IPS DF 4.7 (cell line): Measurements from ENCODE around the gene SAG.

Experiments used
- DNase-seq: peaks from one replicate; pipeline ENCODE4 v3.0.0-alpha.2; 2013; ENCODE audit warnings: low spot score; ENCODE audit errors: extremely low read depth

The SAG gene

GRCh38 chr2:233307565-233307964 lies at the start of gene SAG:
SAG (plus strand) TSS chr2:233307816; CDS start chr2:233309190, 1,374 bp downstream.
- DNase-seq: no peak

- no peak for DNase-seq
These were observed 49.4 kb upstream of the SAG start for GRCh38 chr2:233258211-233258610.

GRCh38 chr2:233259730-233260129 lies 47.9 kb upstream of the SAG start:
- no peak for DNase-seq

GRCh38 chr2:233260661-233261060 lies 47.0 kb upstream of the SAG start:
- DNase-seq: no peak

DNA sequence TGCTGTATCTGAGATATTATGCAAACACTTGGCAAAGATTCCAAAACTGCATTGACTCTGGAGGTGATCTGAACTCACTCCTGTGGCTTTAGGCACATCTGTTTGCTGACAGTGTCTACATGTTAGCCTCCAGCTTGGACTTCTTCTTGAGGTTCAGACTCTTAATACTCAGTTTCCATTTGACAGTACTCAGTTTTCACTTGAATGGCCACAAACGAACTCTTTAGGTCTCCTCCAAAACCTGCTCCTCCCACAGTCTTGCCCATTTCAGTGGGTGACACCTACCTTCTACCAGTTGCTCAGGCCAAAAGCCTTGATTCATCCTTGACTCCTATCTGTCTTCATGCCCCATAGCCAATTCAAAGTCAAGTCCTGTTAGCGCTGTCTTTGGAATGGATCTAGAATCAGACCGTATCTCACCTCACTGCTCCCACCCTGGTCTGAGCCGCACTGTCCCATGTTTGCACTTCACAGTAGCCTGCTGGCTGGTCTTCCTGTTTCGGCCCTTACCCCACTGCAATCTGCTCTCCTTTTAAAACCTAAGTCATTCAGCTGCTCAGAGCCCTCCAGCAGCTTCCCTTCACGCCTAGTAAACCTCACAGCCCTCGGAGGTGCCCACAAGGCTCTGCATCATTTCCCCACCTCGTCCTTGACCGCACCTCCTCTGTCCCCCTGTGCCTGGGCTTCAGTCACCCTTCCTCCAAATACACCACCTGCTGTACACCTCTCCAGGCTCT lies 45.6 kb upstream of the SAG start:
- no peak for DNase-seq

GRCh38 chr2:233262562-233262961 lies 45.1 kb upstream of the SAG start:
- no peak for DNase-seq

DNA sequence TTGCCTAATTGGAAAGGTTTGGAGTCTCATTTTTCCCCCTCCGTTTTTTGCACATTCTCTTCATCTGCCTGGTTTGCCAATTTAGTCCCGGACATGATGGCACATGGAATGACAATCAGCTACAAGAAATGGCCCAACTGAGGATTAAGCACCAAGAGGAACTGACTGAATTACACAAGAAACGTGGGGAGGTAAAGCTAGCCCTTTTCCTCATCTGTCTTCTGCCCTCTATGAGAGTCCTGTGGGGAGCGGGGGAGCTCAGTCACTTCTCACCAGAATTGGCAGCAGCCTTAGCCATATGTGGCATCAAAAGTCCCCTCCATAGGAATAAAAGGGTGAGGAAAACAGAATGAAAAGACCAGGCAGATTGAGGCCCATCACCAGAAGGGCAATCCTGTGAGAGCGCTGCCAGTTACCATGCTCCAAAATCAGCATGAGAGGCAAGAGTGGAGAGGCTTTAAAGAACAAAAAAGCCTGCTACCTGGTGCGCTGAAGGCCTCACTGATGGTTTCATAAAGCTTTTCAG lies 44.5 kb upstream of the SAG start:
- DNase-seq: no peak

DNA sequence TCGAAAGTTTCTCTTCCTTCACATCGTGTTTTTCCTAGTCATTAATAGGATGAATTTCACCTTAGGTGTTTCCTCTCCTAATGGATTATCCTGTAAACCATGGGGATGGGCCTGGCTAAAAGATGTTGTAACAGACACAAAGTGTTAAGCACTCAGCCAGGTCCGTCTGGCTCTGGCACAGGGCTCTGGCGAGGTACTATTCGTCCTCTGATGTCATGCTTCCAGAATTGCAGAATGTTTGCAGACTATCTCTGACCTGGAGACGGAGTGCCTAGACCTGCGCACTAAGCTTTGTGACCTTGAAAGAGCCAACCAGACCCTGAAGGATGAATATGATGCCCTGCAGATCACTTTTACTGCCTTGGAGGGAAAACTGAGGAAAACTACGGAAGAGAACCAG lies 42.9 kb upstream of the SAG start:
- DNase-seq: no peak

- DNase-seq: no peak
These were observed 41.7 kb upstream of the SAG start for GRCh38 chr2:233265899-233266431.

DNA sequence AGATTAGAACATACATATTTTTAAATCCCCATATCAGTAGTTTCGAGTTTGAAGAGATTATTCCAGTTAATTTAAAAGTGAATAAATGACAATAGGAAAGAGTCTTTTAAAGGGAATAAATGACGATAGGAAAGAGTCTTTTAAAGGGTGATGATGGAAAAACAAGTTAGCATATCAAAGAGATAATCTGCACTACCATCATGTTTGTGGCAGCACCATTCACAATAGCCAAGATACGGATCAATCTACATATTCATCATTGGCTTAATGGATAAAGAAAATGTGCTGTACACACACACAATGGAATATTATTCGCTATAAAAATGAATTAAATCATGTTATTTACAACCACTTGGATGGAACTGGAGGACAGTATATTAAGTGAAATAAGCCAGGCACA lies 41.1 kb upstream of the SAG start:
- no peak for DNase-seq

GRCh38 chr2:233267516-233268245 lies 39.9 kb upstream of the SAG start:
- DNase-seq: no peak

DNA sequence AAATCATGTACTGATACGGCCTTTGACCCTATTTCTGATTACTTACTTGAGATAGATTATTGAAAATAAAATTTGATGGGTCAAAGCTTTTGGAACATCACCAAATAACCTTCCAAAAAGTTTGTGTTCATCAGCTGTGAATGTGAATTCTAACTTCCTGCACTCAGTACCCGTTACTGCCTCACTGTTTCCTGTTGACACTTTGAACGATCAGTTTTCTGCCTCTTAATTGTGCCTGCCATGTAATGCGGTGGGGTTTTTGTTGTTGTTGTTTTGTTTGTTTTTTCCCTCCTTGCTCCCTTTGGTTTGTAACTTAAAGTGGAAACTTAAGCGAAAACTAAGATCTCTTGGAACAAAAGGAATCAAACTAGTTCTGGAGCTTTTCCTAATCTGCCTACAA lies 37.2 kb upstream of the SAG start:
- no peak for DNase-seq

DNA sequence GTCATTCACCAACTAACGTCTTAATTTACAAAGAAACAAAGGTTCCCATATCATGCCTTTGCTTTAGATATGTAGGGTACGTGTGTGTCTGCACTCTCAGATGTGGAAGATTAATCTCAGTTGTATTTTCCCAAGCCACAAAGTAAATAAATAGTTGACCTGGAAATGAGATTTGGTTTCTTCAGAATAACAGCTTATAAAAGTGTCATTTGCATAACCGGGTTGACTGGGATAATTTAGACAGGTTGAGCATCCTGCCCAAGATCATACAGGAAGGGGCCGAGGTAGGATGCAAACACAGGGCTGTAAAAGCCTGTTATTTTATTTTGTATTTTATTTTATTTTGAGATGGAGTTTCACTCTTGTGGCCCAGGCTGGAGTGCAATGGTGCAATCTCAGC lies 36.7 kb upstream of the SAG start:
- no peak for DNase-seq

DNA sequence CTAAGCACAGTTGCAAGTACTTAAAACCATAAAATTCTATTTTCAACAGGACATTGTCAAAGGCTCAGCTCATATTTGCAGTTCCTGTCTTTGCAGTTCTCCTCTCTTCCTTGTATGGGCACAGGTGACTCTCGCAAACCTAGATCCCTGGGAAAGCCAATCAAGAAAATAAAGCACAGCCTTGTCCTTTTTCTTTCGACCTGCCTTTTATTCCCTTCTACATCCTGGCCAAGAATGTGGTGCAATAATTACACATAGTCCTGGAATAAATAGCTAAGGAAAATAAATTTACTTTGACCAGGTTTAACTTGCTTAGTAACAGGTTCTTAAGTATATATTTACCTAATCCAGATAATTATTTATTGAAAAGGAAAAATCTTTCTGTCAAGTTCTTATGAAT lies 35.9 kb upstream of the SAG start:
- DNase-seq: no peak

- no peak for DNase-seq
These were observed 34.5 kb upstream of the SAG start for GRCh38 chr2:233273120-233273519.

DNA sequence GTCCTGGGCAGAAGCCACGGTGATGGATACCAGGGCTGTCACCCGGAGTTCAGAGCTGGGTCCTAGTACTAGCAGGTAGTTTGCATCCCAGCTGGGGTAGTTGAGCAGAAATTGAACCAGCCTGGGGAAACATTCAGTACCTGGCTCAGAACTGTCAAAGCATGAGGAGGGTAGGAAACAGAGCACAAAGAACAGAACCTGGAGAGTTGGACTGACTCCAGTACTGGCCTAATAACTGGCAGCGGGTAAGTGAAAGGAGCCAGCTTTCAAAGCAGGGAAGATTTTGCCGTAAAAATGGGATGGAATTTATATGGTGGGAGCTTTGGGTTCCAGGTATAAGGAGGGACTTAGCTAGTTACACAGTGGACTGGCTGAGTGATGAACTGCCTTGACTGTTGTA lies 32.4 kb upstream of the SAG start:
- DNase-seq: no peak

GRCh38 chr2:233278921-233279320 lies 28.7 kb upstream of the SAG start:
- DNase-seq: no peak

DNA sequence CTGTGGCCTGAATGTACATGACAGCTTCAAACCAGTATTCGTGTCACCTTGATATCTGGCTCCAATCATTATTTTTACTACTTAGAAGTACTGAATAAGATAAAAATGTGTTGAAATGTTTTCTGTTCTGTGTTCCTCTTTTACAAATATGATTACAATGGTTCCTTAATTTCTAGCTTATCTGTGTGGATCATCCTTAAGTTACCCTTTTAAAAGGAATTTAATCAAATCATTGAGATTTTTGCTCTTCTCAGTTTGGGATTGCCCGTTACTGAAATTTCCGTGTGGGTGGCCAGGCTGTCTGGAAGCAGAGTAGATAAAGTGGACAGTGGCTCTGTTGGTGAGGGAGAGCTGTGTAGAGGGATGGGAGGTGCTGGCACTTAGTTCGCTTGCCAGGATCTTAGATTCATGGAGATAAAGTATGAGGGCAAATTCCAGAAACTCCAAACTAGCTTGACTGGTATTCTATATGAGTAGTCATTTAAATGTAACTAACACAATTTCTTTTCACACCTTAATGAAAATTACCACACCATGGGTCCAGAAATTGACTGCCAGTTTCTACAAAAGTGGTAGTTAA lies 27.4 kb upstream of the SAG start:
- DNase-seq: no peak

- DNase-seq: no peak
These were observed 26.1 kb upstream of the SAG start for GRCh38 chr2:233281553-233281952.

DNA sequence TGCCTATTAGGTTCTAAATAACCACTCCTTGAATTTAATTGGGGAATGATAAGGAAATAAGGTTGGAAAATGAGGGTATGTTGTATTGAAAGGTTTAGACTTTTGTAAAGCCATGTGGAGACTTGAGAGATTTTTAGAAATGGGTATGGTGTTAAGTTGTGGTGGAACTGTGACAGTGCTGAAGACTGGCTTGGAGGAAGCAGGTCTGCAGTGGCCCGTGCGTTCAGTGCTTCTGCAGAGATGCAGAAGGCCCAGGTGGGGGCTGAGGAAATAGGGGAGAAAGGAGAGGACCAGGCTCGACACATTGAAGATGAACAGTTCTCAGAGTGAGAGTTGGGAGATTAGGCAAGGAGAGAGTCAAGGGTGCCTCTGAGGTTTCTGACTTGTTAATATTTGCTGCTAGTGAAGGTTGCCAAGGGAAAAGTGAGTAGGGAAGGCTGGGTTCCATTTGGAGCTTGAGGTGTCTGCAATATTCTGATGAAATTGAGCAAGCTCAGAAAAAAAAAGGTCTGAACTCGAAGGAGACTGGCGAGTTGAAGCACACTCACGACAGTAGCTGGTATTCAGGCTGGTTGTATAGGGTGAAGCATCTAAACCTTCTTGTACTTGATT lies 25.5 kb upstream of the SAG start:
- DNase-seq: no peak

DNA sequence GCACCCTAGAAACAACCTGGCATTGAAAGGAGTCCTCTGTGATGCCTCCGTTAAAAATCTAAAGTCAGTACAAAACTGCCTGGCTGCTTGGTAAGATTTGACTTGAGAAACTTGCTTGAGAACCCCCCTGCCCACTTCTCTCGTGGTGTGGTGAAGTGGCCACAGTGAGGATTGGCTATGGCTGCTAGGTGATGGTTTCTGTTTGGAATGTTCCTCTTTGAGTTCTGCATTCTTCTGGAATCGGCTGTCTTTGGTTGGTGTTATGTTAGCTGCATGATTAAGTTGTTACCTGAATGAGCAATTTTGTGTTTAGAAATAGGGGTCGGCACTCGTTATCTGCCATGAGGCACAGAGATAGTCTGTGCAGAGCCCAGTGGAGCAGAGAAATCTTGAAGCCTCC lies 21.7 kb upstream of the SAG start:
- DNase-seq: no peak

DNA sequence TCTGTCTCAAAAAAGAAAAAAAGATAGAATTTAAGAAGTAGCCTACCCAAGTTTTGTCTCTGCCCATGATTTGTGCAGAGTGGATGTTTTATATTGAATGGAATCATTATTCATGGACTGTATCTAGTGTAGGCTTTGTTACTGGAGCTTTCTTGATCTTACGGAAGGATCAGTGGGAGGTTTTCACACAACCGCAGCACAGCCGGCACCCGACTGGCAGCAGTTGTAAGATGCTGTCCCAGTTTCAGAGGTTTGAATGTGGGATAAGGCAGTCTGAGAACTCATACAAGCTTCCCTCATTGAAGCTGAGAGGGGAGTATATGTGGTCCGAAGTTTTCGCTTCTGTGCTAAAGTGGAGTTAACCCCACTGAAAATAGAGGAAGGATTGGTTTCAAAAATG lies 19.7 kb upstream of the SAG start:
- DNase-seq: no peak
